Medulla oblongata (tissue), 1 donor: Measurements from ENCODE around the gene CDC37L1.
A peak's percentile ranks its signal among the peaks of the same experiment; 100 is the strongest.

Experiments used
- DNase-seq: peaks from one replicate; pipeline ENCODE4 v3.0.0-alpha.2; 2015; ENCODE audit errors: extremely low spot score

CDC37L1 gene

GRCh38 chr9:4668604-4669003, 10.8 kb upstream of the CDC37L1 start:
- no peak for DNase-seq

- no peak for DNase-seq
These were observed 9.5 kb upstream of the CDC37L1 start for GRCh38 chr9:4669890-4670289.

- DNase-seq = no peak
These were observed 8.8 kb upstream of the CDC37L1 start for GRCh38 chr9:4670591-4670990.

- DNase-seq = no peak
These were observed 7.6 kb upstream of the CDC37L1 start for GRCh38 chr9:4671737-4672136.

- DNase-seq = no peak
These were observed 4.6 kb upstream of the CDC37L1 start for GRCh38 chr9:4674783-4675182.

- DNase-seq = no peak
These were observed 2.0 kb upstream of the CDC37L1 start for GRCh38 chr9:4677392-4677791.

- peak; percentile 59 for DNase-seq
These were observed 596 bp upstream of the CDC37L1 start for GRCh38 chr9:4678679-4679267.

GRCh38 chr9:4680173-4680525, 780 bp downstream of the CDC37L1 start:
- DNase-seq = peak; percentile 51

- DNase-seq = peak; percentile 19
These were observed 1.4 kb downstream of the CDC37L1 start for GRCh38 chr9:4680750-4681149.

- DNase-seq = no peak
These were observed 5.5 kb downstream of the CDC37L1 start for GRCh38 chr9:4684820-4685219.

GRCh38 chr9:4686112-4686511, 6.7 kb downstream of the CDC37L1 start:
- no peak for DNase-seq

- DNase-seq = no peak
These were observed 7.2 kb downstream of the CDC37L1 start for GRCh38 chr9:4686584-4686983.

GRCh38 chr9:4689021-4689420, 9.7 kb downstream of the CDC37L1 start:
- DNase-seq = no peak

- no peak for DNase-seq
These were observed 10.3 kb downstream of the CDC37L1 start for GRCh38 chr9:4689687-4690104.

- DNase-seq = no peak
These were observed 10.8 kb downstream of the CDC37L1 start for GRCh38 chr9:4690144-4690543.

- no peak for DNase-seq
These were observed 12.4 kb downstream of the CDC37L1 start for GRCh38 chr9:4691795-4692194.

- DNase-seq = no peak
These were observed 20.7 kb downstream of the CDC37L1 start for GRCh38 chr9:4700091-4700490.

GRCh38 chr9:4700932-4701331, 21.6 kb downstream of the CDC37L1 start:
- DNase-seq = no peak

- no peak for DNase-seq
These were observed 22.2 kb downstream of the CDC37L1 start for GRCh38 chr9:4701526-4701925.

GRCh38 chr9:4704129-4704528, 24.8 kb downstream of the CDC37L1 start:
- no peak for DNase-seq

GRCh38 chr9:4706021-4706420, 26.7 kb downstream of the CDC37L1 start:
- no peak for DNase-seq

GRCh38 chr9:4706971-4707622, 27.7 kb downstream of the CDC37L1 start:
- DNase-seq = no peak

GRCh38 chr9:4709380-4709779, 30.0 kb downstream of the CDC37L1 start:
- no peak for DNase-seq

- DNase-seq = no peak
These were observed 34.5 kb downstream of the CDC37L1 start for GRCh38 chr9:4713849-4714248.
